ENCODE results near the gene BTNL8.
"Not testable (repeated sequence)": the region's sequence is repeated elsewhere in the genome, so short reads cannot be mapped to it uniquely, and the experiment has no call there.

Gene BTNL8

DNA sequence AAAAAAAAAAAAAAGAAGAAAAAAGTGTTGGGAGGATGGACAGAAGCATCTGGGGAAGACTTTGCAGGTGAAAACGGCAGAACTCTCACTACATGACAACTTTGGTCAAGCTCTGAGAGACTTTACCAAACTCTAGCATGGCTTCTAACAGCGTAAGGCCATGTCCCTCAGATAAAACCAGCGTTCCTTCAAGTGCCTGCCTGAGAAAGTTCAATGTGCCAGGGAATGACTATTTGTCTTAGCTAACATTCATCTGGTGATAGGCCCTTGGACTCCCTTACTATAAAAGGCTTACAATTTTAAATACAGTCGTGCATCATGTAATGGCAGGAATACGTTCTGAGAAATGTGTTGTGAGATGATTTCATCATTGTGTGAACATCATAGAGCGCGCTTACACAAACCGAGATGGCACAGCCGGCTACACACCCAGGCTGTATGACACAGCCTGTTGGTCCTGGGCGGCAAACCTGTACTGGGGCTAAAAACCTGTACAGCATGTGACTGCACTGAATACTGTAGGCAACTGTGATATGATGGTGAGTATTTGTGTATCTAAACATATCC, 23.0 kb upstream of the BTNL8 start:
- no peak for DNase-seq (ENCODE audit: low spot score)

DNA sequence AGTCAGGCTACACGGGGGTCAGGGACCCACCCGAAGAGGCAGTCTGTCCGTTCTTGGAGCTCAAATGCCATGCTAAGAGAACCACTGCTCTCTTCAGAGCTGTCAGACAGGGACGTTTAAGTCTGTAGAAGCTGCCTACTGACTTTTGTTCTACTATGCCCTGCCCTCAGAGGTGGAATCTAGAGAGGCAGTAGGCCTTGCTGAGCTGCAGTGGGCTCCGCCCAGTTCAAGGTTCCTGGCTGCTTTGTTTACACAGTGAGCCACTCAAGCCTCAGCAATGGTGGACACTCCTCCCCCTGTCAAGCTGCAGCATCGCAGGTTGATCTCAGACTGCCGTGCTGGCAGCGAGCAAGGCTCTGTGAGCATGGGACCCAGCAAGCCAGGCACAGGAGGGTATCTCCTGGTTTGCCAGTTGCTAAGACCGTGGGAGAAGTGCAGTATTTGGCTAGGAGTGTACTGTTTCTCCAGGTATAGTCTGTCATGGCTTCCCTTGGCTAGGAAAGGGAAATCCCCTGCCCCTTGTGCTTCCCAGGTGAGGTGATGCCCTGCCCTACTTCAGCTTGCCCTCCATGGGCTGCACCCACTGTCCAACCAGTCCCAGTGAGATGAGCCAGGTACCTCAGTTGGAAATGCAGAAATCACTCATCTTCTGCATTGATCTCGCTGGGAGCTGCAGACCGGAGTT, 13.0 kb upstream of the BTNL8 start:
- not testable (repeated sequence) for DNase-seq (ENCODE audit: low spot score)

DNA sequence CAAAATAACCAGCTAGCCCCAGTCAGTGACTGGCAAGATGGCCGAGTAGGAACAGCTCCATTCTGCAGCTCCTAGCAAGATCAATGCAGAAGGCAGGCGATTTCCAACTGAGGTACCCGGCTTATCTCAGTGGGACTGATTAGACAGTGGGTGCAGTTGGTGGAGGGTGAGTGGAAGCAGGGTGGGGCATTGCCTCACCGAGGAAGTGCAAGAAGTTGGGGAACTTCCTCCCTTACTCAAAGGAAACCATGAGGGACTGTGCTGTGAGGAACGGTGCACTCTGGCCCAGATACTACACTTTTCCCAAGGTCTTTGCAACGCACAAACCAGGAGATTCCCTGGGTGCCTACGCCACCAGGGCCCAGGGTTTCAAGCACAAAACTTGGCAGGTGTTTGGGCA, 9.6 kb upstream of the BTNL8 start:
- no peak for DNase-seq (ENCODE audit: low spot score)

DNA sequence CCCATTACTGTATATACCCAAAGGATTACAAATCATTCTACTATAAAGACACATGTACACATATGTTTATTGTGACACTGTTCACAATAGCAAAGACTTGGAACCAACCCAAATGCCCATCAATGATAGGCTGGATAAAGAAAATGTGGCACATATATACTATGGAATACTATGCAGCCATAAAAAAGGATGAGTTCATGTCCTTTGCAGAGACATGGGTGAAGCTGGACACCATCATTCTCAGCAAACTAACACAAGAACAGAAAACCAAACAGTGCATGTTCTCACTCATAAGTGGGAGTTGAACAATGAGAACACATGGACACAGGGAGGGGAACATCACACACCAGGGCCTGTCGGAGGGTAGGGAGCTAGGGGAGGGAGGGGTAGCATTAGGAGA, 3.6 kb upstream of the BTNL8 start:
- not testable (repeated sequence) for DNase-seq (ENCODE audit: low spot score)

DNA sequence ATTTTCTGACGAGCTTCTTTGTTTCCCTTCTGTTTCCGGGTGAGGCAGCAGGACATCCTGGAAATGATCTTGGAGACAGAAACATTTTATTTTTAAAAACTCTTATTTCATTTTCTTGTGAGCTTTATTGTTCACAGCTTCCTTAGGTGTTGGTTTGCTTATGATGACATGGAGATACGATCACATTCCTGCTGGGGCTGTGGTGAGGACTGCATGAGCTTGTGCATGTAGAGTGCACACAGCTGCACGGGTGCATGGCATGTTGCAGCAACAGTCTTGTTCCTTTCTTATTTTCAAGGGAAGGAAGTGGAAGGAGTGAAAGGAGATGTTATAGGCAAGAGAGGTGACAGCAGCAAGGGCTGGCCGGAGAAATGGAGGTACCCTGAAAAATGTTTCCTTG, 1.2 kb downstream of the BTNL8 start:
- no peak for DNase-seq (ENCODE audit: low spot score)

DNA sequence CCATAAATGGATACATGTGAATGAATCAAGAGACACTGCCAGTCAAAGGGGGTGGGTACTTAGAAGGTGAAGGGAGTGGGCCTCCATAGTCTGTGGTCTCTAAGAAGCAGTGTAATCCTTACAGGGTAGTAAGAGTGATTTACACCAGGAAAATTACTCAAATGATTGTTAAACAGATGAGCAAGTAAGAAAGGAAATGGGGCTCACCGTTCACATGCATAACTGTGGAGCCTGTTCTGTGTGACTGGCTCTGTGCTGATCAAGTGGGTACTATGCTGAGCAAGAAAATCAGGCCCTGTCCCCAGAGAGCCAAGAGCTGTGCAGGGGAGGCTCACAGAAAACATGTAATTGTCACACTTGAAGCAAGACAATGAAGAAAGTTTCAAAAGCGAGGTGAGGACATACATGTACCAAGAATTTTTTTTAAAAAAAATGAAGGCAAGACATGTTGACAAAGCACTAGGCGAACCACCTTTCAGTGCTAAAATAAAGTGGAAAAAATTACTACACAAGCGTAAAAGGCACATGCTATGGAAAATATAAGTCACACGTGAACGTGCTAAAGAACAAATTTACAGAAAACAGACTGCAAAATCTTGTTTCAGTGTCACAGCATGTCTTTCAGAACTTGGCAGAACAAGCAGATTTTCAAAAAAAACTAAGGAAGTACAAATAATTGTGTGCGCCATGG, 2.5 kb downstream of the BTNL8 start:
- no peak for DNase-seq (ENCODE audit: low spot score)

DNA sequence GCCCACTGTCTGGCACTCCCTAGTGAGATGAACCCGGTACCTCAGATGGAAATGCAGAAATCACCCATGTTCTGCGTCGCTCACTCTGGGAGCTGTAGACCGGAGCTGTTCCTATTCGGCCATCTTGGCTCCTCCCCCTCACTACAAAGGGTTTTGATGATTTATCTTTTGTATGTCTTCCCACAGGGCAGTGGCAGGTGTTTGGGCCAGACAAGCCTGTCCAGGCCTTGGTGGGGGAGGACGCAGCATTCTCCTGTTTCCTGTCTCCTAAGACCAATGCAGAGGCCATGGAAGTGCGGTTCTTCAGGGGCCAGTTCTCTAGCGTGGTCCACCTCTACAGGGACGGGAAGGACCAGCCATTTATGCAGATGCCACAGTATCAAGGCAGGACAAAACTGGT, 9.4 kb downstream of the BTNL8 start:
- DNase-seq (ENCODE audit: low spot score): no peak

DNA sequence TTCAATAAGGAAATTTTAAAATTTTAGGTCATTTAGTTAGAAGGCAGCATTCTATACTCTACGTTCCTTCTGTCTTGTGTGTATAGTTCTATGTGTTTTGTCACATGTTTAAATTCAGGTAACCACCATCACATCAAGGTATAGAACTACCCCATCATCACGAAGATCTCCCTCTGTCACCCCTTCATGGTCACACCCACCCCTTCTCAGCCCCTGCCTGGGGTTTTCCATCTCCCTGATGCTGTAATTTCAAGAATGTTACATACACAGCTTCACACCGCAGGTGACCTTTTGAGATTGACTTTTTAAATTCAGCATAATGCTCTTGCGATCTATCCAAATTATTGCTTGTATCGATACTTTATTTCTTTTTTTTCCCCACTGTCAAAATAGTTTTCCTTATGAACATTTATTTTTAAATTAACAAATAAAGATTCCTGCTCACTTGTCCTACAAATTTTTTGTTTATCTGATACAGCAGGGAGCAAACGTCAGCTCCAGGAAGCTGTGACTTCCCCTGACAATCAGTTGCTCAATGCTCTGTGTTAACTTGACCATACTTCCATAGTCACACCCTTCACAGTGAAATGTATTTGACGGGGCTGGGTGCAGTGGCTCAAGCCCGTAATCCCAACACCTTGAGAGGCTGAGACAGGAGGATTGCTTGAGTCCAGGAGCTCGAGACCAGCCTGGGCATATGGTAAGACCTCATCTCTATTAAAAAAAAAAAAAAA, 10.2 kb downstream of the BTNL8 start:
- no peak for DNase-seq (ENCODE audit: low spot score)

DNA sequence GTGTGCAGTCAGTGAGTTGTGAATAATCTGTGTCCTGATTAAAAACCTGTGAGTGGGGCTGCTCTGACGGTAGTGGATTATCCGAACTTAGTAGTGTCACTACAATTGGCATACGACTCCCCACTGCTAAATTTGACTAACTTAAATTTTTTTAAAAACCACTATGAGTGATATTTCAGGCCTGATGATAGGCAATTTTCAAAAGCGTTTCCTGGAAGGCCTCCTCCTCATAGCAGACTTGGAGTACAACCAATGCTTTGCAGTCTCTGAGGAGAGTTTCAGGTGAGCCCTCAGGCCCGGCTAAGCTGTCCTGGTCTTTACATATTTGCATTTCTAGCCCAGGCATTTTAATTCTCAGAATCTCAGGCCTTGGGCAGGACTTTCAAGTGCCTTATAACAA, 10.8 kb downstream of the BTNL8 start:
- no peak for DNase-seq (ENCODE audit: low spot score)

DNA sequence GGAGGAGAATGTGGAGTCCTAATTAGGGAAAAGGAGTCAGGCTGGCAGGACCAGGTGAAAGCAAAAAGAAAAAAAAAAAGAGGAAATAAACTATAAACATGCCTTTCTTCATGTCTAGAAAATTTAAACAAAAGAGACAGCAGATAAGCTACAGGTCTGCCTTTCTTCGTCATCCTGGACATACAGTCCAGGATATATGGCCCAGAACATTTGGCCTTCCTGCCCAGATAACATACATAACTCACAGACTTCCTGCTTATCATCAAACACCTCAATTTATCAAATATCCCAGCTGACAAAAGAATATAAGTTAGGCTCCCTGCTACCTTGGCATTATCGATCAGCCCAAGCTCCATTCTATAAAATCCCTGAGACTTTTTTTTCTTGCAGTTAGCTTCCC, 11.2 kb downstream of the BTNL8 start:
- DNase-seq (ENCODE audit: low spot score): no peak

DNA sequence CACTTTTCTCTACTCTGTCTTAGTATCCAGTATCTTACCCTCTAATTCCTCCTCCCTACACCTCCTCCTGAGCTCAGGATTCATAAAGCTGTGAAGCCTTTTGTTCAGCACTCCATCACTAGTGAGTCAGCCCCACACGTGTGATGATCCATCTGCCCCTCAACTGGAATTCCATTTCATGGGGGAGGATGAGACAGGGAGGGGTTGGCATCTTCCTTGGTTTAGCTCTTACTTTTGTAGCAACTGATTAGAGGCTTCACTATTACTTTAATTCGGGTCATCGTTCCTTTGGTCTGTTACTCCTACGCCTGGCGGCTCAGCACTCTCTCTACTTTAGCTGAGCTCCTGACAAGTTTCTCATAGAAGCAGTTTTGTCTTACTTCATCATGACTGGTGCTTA, 11.8 kb downstream of the BTNL8 start:
- no peak for DNase-seq (ENCODE audit: low spot score)

DNA sequence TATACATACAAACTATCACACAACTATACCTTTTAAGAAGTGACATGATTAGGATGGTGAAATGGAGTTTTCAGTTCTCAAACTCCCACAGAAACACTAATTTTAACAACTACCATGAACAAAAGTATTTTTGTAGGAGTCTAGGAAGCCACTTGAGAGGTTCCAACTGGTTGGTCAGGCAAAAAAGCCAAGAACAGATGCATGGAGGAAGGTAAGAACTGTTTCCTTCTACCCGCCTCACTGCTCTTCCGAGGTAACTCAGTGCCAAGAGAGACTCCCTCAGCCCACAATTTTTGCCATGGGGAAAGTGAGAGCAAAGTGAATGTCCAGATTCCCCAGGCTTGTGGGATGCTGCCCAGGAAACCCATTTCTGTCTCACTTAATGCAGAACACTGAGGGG, 15.7 kb downstream of the BTNL8 start:
- no peak for DNase-seq (ENCODE audit: low spot score)

DNA sequence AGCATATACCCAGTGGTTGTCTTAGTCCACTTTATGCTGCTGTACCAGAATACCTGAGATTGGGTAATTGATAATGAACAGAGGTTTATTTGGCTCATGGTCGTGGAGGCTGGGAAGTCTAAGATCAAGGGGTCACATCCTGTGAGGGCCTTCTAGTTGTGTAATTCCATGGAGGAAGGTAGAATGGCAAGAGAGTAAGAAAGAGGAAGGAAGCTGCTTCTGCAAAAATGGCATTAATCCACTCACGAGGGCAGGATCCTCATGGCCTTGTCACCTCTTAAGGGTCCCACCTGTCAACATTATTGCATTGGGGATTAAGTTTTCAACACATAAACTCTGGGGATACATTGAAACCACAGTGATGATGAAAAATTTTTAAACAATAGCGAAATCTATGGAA, 17.0 kb downstream of the BTNL8 start:
- no peak for DNase-seq (ENCODE audit: low spot score)

DNA sequence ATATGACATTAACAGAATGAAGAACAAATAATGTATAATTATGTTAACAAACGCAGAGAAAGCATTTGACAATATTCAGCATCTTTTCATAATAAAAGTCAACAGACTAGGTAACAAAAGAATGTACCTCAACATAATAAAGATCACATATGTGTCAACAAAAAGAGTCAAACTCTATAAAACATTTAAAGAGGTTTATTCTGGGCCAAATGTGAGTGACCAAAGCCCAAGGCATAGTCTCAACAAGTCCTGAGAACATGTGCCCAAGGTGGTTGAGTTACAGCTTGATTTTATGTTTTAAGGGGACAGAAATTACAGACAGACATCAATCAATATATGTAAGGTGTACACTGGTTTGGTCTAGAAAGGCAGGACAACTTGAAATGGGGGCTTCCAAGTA, 19.4 kb downstream of the BTNL8 start:
- no peak for DNase-seq (ENCODE audit: low spot score)

DNA sequence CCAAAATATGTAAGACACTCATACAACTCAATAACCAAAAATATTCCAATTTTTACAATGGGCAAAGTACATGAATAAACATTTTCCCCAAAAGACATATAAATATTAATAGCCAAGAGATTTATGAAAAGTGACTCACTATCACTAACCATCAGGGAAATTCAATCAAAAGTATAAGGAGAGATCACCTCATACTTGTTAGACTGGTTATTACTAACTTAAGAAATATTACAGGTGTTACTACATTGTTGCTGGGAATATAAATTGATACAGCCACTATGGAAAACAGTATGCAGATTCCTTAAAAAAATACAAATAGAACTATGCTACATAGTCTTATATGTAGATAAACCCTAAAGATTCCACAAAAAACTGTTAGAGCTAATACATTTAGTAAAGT, 21.8 kb downstream of the BTNL8 start:
- DNase-seq (ENCODE audit: low spot score): no peak

DNA sequence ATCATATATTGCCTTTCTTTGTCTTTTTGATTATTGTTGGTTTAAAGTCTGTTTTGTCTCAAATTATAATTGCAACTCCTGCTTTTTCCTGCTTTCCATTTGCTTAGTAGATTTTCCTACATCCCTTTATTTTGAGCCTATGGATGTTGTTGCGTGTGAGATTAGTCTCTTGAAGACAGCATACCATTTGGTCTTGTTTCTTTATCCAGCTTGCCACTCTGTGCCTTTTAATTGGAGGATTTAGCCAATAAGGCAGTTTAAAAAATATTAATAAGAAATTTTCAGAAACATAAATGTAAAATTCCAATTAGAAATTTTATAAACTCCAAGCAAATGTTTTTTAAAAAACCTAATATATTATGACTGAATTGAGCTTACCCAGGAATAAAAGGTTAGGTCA, 24.0 kb downstream of the BTNL8 start:
- no peak for DNase-seq (ENCODE audit: low spot score)

DNA sequence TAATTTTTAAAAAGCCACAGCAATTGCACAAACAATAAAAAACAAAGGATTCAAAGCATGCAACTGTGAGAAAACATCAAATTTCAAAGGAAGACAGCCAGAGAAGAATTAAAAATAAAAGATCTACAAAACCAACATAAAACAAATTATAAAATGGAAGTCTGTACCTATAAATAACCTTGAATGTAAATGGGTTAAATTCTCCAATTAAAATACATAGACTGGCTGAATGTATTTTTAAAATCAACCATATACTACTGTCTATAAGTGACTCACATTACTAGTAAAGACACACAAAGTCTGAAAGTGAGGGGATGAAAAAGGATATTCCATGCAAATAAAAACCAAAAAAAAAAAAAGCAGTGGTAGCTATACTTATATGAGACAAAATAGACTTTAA, 33.7 kb downstream of the BTNL8 start:
- DNase-seq (ENCODE audit: low spot score): no peak

DNA sequence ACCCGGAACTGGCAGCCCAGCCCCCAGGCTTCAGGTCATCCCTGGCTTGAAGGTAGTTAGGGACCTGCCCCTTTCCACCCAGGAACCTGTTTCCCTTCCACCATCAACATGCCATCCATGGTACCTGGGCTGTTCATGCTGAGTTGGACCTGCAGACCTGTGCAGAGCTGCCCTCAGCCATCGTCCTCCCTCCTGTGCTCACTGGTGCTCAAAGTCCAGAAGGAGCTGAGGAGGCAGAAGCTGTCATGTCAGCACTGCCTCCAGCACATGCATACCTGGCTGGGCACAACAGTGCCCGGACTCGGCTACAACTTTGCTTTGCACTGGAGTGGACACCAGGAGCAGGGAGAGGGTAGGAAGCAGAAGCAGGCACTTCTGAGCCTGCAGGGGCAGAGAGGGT, 36.2 kb downstream of the BTNL8 start:
- no peak for DNase-seq (ENCODE audit: low spot score)

DNA sequence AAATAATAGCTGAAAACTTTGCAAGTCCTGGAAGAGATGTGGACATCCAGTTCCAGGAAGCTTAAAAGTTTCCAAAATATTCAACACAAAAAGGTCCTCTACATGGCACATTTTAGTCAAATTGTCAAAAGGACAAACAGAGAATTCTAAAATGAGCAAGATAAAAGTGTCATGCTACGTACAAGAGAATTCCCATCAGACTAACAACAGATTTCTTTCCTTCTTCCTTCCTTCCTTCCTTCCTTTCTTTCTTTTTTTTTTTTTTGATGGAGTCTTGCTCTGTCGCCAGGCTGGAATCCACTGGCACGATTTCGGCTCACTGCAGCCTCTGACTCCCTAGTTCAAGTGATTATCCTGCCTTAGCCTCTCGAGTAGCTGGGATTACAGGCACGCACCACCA, 39.3 kb downstream of the BTNL8 start:
- DNase-seq (ENCODE audit: low spot score): no peak

DNA sequence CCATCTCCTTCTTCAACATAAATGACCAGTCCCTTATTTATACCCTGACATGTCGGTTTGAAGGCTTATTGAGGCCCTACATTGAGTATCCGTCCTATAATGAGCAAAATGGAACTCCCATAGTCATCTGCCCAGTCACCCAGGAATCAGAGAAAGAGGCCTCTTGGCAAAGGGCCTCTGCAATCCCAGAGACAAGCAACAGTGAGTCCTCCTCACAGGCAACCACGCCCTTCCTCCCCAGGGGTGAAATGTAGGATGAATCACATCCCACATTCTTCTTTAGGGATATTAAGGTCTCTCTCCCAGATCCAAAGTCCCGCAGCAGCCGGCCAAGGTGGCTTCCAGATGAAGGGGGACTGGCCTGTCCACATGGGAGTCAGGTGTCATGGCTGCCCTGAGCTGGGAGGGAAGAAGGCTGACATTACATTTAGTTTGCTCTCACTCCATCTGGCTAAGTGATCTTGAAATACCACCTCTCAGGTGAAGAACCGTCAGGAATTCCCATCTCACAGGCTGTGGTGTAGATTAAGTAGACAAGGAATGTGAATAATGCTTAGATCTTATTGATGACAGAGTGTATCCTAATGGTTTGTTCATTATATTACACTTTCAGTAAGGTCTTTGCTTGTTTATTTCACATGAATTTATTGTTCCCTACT, 51.5 kb downstream of the BTNL8 start:
- DNase-seq (ENCODE audit: low spot score): no peak

DNA sequence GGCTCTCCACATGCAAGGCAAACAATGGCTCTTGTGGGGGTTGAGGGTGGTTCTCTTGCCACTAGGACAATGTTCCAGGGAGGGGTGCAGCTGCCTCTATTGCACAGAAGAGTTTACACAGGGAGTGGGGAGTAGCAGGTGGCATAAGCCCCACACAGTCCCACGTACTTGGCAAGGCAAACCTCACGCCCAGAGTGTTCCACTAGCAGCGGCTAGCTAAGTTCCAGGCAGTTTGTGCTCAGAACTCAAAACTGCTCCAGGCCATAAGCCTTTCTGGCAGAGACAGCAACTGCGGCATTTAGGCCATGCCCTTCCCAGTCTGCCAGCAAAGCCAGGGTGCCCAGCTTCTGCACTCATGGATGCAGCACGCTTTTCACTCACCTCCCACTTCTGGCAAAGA, 60.7 kb downstream of the BTNL8 start:
- no peak for DNase-seq (ENCODE audit: low spot score)

DNA sequence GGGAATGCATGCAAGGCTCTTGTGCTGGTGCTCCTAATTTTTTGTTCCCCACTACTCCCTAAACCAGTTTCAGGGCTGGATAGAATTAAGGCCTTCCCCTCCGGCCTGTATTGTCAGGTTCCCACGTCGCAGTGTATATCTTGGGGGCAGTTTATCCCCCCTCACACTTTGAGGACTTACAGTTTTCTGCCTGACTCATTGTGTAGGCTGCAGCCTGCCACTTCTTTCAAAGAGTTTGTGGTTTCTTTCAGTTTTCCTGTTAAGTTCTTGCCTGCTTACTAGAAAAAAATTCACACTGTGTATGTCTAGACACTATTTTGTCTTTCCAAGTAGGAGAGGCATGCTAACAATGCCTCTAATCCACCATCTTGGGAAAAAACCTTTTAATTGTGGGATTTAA, 61.2 kb downstream of the BTNL8 start:
- DNase-seq (ENCODE audit: low spot score): no peak

DNA sequence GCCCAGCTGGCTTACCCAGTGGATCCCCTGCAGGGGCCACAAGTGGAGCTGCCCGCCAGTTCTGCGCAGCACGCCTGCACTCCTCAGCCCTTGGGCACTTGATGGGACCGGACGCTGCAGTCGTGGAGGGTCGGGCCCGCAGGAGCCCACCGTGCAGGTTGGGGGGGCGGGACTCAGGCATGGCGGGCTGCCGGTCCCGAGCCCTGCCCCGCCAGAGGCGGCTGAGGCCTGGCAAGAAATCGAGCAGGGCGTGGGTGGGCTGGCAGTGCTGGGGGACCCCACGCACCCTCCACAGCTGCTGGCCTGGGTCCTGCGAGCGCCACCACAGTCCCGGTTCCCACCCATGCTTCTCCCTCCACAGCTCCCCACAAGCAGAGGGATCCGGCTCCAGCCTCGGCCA, 70.4 kb downstream of the BTNL8 start:
- DNase-seq (ENCODE audit: low spot score): no peak
